Pancreas (tissue), 10 donors: Measurements from ENCODE around the gene CFAP299. TPM values are rescaled to one million over a fixed set of nuclear protein-coding genes. Genes with fewer than 3 reads are reported as not detected.

Experiments used
- ATAC-seq, 4 donors: fragments of 200-7000 bp; cut with Tn5 transposase; one replicate each; pipeline versions ENCODE4 v1.8.0 to v1.9.1; 2020; ENCODE audit warnings: mild to moderate bottlenecking in 4 of 4, moderate library complexity in 4 of 4
- DNase-seq, 6 donors: peaks; one replicate each; pipeline ENCODE4 v3.0.0-alpha.2; 2020
- FAIRE-seq: peaks from 2 replicates; lab custom pipeline; 2012; peaks lifted over from hg19 to GRCh38; lab: Jason Lieb, UNC
- H3K27ac ChIP-seq, 4 donors: fragments of 200-600 bp; sonication (generic); 1 replicate in 3 of 4; 2 replicates in 1 of 4; pipeline versions ENCODE4 v1.5.0 to v1.8.0; 2020
- H3K27me3 ChIP-seq, 4 donors: fragments of 200-600 bp; one replicate each; pipeline ENCODE4 v1.8.0; 2021
- H3K36me3 ChIP-seq, 3 donors: fragments of 200-600 bp; sonication (generic) in 1 of 3; one replicate each; pipeline versions ENCODE4 v1.5.0 to v1.8.0; 2020 to 2021
- H3K4me1 ChIP-seq, 3 donors: fragments of 200-600 bp; one replicate each; pipeline ENCODE4 v1.8.0; 2021
- H3K4me3 ChIP-seq, 4 donors: fragments of 200-600 bp; sonication (generic) in 2 of 4; one replicate each; pipeline versions ENCODE4 v1.5.0 to v1.8.0; 2020 to 2021
- H3K9me3 ChIP-seq, 4 donors: fragments of 200-600 bp; one replicate each; pipeline ENCODE4 v1.8.0; 2021
- WGBS, 2 donors: extraction: QIAGEN DNeasy Blood & Tissue Kit; methylation state at CpG; one replicate each; pipeline ENCODE4 v1.1.7; 2013; 5-methylcytosine and 5-hydroxymethylcytosine counted together
- intact Hi-C, 3 donors: fragments of 100-400 bp; cut with DNase I; formaldehyde crosslinking; loops; one replicate each; pipeline versions ENCODE4 v1.11.1 to v1.14.2; 2022
- polyA plus RNA-seq, 2 donors: library from polyadenylated mRNA; stranded (reverse); fragments of 200-250 nt; gene quantifications; one replicate each; pipeline ENCODE4 v1.2.3, GENCODE V29; 2013
- total RNA-seq, 6 donors: library from RNA; stranded (reverse); fragmentation: NEBNext Ultra II Directional in 4 of 6; extraction: Animal tissue kit (Norgen Biotek cat#: 25700) in 4 of 6; gene quantifications; one replicate each; pipeline versions ENCODE4 v1.2.1 to v1.2.4, GENCODE V29; 2021 to 2023
- TF ChIP-seq, protein P1 (sequence below), 4 donors: fragments of 200-600 bp; sonication (generic) in 3 of 4; IDR thresholded peaks; one replicate each; pipeline versions ENCODE4 v1.5.0 to v1.8.0; 2021; ENCODE audit warnings: antibody characterized with exemption in 4 of 4
- donor health status: healthy with polysubstance abuse.
- donor health status: DM: no; HTN: no; CAD: no; lungs with moderate emphysema.
- donor health status: DM: no; HTN: no; CAD: no.
- donor health status: control.
- donor health status: control.
- donor health status: Bipolar disorder and iron deficiency.
- donor health status: DM: yes; HTN: yes; CAD: no.
- donor health status: DM: no; HTN: no; CAD: no.
- donor health status: DM: no; HTN: no; CAD: no.
- donor health status: DM: yes; HTN: yes; CAD: no.

Gene CFAP299
- total and polyA plus RNA-seq, 8 donors, result 0.14 TPM; not detected in 7

DNA sequence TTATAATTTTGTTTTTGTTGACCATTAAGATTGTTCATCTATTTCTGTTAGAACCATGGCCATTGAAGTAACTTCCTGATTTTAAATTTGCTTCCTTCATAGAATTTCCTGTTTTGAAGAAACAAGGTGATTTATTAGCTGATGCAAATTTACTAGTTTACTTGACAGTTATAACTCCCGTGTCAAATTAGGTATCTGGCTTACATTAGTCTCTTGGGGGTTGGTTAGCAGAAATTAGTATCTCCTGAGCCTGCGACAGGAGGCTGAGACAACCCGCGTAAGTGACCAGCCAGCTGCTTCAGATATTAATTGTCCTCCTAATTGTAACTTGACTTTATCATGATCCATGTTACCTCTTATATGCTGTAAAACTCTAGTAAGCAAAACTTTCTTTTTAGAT lies 154.3 kb downstream of the CFAP299 start:
- intact Hi-C loops, result no loop called here
- no peak for ATAC-seq
- no peak overlapping the region for H3K27ac ChIP-seq
- 75 to 77% methylated on average over 4 of the region's 4 CpGs for WGBS, 2 donors
- no peaks in the 10 kb centered on the region for H3K36me3 ChIP-seq
- H3K9me3 ChIP-seq, result no peaks in the 10 kb centered on the region
- H3K27me3 ChIP-seq, result no peaks in the 10 kb centered on the region
- no peak overlapping the region for H3K4me3 ChIP-seq
- no peaks in the 10 kb centered on the region for H3K4me1 ChIP-seq
- DNase-seq, result no peak
- TF ChIP-seq, protein P1, sequence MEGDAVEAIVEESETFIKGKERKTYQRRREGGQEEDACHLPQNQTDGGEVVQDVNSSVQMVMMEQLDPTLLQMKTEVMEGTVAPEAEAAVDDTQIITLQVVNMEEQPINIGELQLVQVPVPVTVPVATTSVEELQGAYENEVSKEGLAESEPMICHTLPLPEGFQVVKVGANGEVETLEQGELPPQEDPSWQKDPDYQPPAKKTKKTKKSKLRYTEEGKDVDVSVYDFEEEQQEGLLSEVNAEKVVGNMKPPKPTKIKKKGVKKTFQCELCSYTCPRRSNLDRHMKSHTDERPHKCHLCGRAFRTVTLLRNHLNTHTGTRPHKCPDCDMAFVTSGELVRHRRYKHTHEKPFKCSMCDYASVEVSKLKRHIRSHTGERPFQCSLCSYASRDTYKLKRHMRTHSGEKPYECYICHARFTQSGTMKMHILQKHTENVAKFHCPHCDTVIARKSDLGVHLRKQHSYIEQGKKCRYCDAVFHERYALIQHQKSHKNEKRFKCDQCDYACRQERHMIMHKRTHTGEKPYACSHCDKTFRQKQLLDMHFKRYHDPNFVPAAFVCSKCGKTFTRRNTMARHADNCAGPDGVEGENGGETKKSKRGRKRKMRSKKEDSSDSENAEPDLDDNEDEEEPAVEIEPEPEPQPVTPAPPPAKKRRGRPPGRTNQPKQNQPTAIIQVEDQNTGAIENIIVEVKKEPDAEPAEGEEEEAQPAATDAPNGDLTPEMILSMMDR (IDR thresholded peaks at IDR 0.05), result no peak
- FAIRE-seq, result no peak

DNA sequence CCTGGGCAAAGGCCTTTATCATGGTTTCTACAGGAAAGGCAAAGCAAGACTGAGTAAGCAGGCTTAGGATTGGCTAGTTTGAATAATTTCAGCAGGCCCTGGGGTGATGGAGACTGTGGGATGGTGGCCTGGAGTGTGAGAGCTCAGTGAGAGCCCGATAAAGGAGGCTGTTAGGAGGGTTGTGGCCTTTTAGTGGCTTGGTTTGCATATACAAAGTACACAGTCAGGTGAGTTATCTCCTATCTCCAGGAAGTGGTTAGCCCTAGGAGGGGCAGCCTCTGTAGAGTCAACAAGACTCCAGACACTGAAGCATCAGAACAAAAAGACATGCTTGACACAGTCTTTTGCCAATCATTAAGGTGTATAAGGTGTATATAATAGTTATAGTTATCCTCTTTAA lies 157.2 kb downstream of the CFAP299 start:
- ATAC-seq (peak in 3 of 4 donors; percentile 21 to 50 (median 40)), FAIRE-seq (no peak), DNase-seq (no peak)
- Histone ChIP-seq H3K36me3 (no peaks in the 10 kb centered on the region), H3K27me3 (no peaks in the 10 kb centered on the region), H3K27ac (no peak overlapping the region), H3K9me3 (no peaks in the 10 kb centered on the region), H3K4me3 (no peak overlapping the region), H3K4me1 (no peaks in the 10 kb centered on the region)
- intact Hi-C loops, result no loop called here
- 32 to 35% methylated on average over 1 of the region's 1 CpG for WGBS, 2 donors
- TF ChIP-seq, protein P1 (IDR thresholded peaks at IDR 0.05), result no peak

DNA sequence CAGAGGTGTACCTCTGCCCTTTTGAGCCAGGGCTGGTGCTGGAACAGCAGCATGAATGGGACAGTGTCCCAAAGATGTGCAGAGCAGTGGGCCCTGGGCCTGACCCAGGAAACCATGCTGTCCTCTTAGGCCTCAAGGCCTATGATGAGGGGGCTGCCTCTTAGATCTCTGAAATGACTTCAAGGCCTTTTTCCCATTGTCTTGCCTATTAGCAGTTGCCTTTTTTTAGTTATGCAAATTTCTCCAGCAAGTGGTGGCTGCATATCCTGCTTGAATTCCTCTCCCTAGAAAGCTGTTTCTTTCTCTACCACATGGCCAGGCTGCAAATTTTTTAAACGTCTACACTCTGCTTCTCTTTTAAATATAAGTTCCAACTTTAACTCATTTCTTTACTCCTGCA lies 160.3 kb downstream of the CFAP299 start:
- no peaks in the 10 kb centered on the region for H3K36me3 ChIP-seq
- DNase-seq (no peak), ATAC-seq (no peak), FAIRE-seq (no peak)
- intact Hi-C loops, result no loop called here
- no peaks in the 10 kb centered on the region for H3K9me3 ChIP-seq
- no peak overlapping the region for H3K4me3 ChIP-seq
- H3K27me3 ChIP-seq, result no peaks in the 10 kb centered on the region
- TF ChIP-seq, protein P1 (IDR thresholded peaks at IDR 0.05), result no peak
- no peak overlapping the region for H3K27ac ChIP-seq
- H3K4me1 ChIP-seq, result no peaks in the 10 kb centered on the region
- 51 to 90% methylated on average over 1 of the region's 1 CpG for WGBS, 2 donors

DNA sequence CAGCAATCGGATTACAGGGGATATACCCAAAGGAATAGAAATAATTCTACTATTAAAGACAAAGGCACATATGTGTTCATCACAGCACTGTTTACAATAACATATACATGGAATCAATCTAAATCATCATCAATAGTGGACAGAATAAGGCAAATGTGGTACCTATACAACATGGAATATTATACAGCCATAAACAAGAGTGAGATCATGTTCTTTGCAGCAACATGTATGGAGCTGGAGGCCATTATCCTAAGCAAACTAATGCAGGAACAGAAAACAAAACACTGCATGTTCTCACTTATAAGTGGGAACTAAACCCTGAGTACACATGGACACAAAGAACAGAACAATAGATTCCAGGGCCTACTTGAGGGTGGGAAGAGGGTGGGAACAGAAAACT lies 163.2 kb downstream of the CFAP299 start:
- ATAC-seq, result no peak
- H3K4me1 ChIP-seq, result no peaks in the 10 kb centered on the region
- no peaks in the 10 kb centered on the region for H3K36me3 ChIP-seq
- H3K4me3 ChIP-seq, result no peak overlapping the region
- intact Hi-C loops, result no loop called here
- WGBS, 2 donors, result 64 to 70% methylated on average over 1 of the region's 1 CpG
- H3K27ac ChIP-seq, result no peak overlapping the region
- TF ChIP-seq, protein P1 (IDR thresholded peaks at IDR 0.05), result no peak
- H3K27me3 ChIP-seq, result no peaks in the 10 kb centered on the region
- no peak for DNase-seq
- H3K9me3 ChIP-seq, result no peaks in the 10 kb centered on the region
- no peak for FAIRE-seq

DNA sequence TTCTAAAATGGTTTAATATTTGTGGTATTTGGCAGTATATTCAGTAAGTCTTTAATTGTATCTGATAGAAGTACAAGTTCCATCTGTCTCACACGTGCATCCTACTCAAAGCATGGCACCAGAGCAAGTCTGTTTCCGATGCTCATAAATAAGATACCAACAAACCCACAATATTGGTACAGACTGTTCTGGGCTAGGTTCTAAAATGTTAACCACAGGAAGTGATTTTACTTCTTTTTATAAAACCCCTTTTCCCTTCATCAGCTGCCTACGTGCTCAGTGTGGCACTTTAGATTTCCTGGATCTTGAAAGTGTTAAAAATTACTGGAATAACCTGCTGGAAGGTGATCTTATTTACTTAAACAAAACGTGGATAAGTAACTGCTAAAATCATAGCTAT lies 165.1 kb downstream of the CFAP299 start:
- H3K9me3 ChIP-seq, result no peaks in the 10 kb centered on the region
- TF ChIP-seq, protein P1 (IDR thresholded peaks at IDR 0.05), result no peak
- no peaks in the 10 kb centered on the region for H3K27me3 ChIP-seq
- H3K36me3 ChIP-seq, result no peaks in the 10 kb centered on the region
- FAIRE-seq (no peak), ATAC-seq (no peak), DNase-seq (no peak)
- 51 to 54% methylated on average over 4 of the region's 4 CpGs for WGBS, 2 donors
- intact Hi-C loops, result no loop called here
- no peak overlapping the region for H3K4me3 ChIP-seq
- no peaks in the 10 kb centered on the region for H3K4me1 ChIP-seq
- H3K27ac ChIP-seq, result no peak overlapping the region
